Measurements from ENCODE around the gene CCNL2.
"Not testable (repeated sequence)": the region's sequence is repeated elsewhere in the genome, so short reads cannot be mapped to it uniquely, and the experiment has no call there.

- TF ChIP-seq, protein P1, sequence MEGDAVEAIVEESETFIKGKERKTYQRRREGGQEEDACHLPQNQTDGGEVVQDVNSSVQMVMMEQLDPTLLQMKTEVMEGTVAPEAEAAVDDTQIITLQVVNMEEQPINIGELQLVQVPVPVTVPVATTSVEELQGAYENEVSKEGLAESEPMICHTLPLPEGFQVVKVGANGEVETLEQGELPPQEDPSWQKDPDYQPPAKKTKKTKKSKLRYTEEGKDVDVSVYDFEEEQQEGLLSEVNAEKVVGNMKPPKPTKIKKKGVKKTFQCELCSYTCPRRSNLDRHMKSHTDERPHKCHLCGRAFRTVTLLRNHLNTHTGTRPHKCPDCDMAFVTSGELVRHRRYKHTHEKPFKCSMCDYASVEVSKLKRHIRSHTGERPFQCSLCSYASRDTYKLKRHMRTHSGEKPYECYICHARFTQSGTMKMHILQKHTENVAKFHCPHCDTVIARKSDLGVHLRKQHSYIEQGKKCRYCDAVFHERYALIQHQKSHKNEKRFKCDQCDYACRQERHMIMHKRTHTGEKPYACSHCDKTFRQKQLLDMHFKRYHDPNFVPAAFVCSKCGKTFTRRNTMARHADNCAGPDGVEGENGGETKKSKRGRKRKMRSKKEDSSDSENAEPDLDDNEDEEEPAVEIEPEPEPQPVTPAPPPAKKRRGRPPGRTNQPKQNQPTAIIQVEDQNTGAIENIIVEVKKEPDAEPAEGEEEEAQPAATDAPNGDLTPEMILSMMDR (conservative IDR thresholded peaks at IDR 0.05; ENCODE audit: low read depth, low read length) = not testable (repeated sequence)
- not testable (repeated sequence) for TF ChIP-seq EZH2 (IDR thresholded peaks at IDR 0.05; ENCODE audit: borderline replicate concordance, low read depth, low read length, poor library complexity, severe bottlenecking)
Observed at GRCh38 chr1:1417825-1418463, 18.8 kb upstream of the CCNL2 start.
